Measurements from ENCODE around the gene CTNNBL1. TPM values are rescaled to one million over a fixed set of nuclear protein-coding genes. Genes with fewer than 3 reads are reported as not detected.

CTNNBL1 gene
- total RNA-seq, 4 donors from 2014 or later = 15.3 to 31.5 (median 27.2) TPM

GRCh38 chr20:37735541-37735940, 41.7 kb downstream of the CTNNBL1 start:
- peaks cover 0 to 73% (median 14%) of the 10 kb centered on the region in 3 donors for H3K36me3 ChIP-seq
- no peak overlapping the region for H3K27ac ChIP-seq
- intact Hi-C loops (cut with DNase I) = no loop called here
- peaks cover 0 to 8% (median 3%) of the 10 kb centered on the region in 3 donors for H3K4me1 ChIP-seq
- no peak overlapping the region for H3K4me3 ChIP-seq
- no peak for TF ChIP-seq CTCF (IDR thresholded peaks at IDR 0.05)
- TF ChIP-seq POLR2A (IDR thresholded peaks at IDR 0.05) = no peak
- H3K27me3 ChIP-seq = no peaks in the 10 kb centered on the region
- no peaks in the 10 kb centered on the region for H3K9me3 ChIP-seq
- no peak for DNase-seq

- Histone ChIP-seq H3K9me3 (no peaks in the 10 kb centered on the region), H3K27ac (no peak overlapping the region), H3K4me1 (peaks cover 0 to 6% (median 3%) of the 10 kb centered on the region in 3 donors), H3K36me3 (peaks cover 0 to 74% (median 14%) of the 10 kb centered on the region in 3 donors), H3K27me3 (no peaks in the 10 kb centered on the region), H3K4me3 (no peak overlapping the region)
- DNase-seq = no peak
- intact Hi-C loops (cut with DNase I) = no loop called here
- 95 to 96% methylated on average over 2 of the region's 2 CpGs for WGBS, 2 donors
- TF ChIP-seq CTCF (IDR thresholded peaks at IDR 0.05) = no peak
- no peak for TF ChIP-seq POLR2A (IDR thresholded peaks at IDR 0.05)
Observed at GRCh38 chr20:37736132-37736531, 42.3 kb downstream of the CTNNBL1 start.

- intact Hi-C loops (cut with DNase I) = no loop called here
- peaks cover 0 to 76% (median 14%) of the 10 kb centered on the region in 3 donors for H3K36me3 ChIP-seq
- H3K27ac ChIP-seq = no peak overlapping the region
Observed at GRCh38 chr20:37737826-37738420, 44.1 kb downstream of the CTNNBL1 start.

GRCh38 chr20:37741055-37741454, 47.2 kb downstream of the CTNNBL1 start:
- 69 to 71% methylated on average over 3 of the region's 3 CpGs for WGBS, 2 donors
- intact Hi-C loops (cut with DNase I) = no loop called here

More at GRCh38 chr20:37737826-37738420, 44.1 kb downstream of the CTNNBL1 start:
- Histone ChIP-seq H3K9me3 (no peaks in the 10 kb centered on the region), H3K27me3 (no peaks in the 10 kb centered on the region), H3K4me1 (peaks cover 0 to 6% (median 3%) of the 10 kb centered on the region in 3 donors), H3K4me3 (no peak overlapping the region)
- no peak for TF ChIP-seq CTCF (IDR thresholded peaks at IDR 0.05)
- no peak for TF ChIP-seq POLR2A (IDR thresholded peaks at IDR 0.05)
- 94 to 97% methylated on average over 5 of the region's 5 CpGs for WGBS, 2 donors
- DNase-seq = no peak

More at GRCh38 chr20:37741055-37741454, 47.2 kb downstream of the CTNNBL1 start:
- Histone ChIP-seq H3K4me1 (no peaks in the 10 kb centered on the region), H3K9me3 (no peaks in the 10 kb centered on the region), H3K36me3 (peaks cover 0 to 54% (median 14%) of the 10 kb centered on the region in 3 donors), H3K4me3 (no peak overlapping the region), H3K27ac (no peak overlapping the region), H3K27me3 (no peaks in the 10 kb centered on the region)
- DNase-seq = no peak
- TF ChIP-seq CTCF (IDR thresholded peaks at IDR 0.05) (no peak), POLR2A (IDR thresholded peaks at IDR 0.05) (no peak)
